A549 treated with GW870086 at 1 μM for 4 hours (cell line): Measurements from ENCODE around the gene AK5. TPM values are rescaled to one million over a fixed set of nuclear protein-coding genes. Genes with fewer than 3 reads are reported as not detected.

Experiments used
- total RNA-seq: library from RNA; stranded (reverse); fragments of 200-300 nt; extraction: Qiagen RNA extraction; gene quantifications from 5 replicates; pipeline ENCODE4 v1.2.3, GENCODE V29; 2022; ENCODE audit warnings: low read depth

The AK5 gene
- 6.3 to 8.7 TPM (median 8.1 TPM) in 5 replicates for total RNA-seq

GRCh38 chr1:77281491-77282186 lies at the start of gene AK5:
TSS of gene AK5 (plus strand) at chr1:77282019. CDS start at chr1:77282314, 295 bp downstream.

Other genes with a start within 250 kb of the AK5 start
- gene PIGK, start 62.6 kb upstream of the AK5 start, total RNA-seq, result 20.8 to 27.7 TPM (median 24.2 TPM) in 5 replicates